SK-N-MC (cell line): Measurements from ENCODE around the gene PDLIM7.
A peak's percentile ranks its signal among the peaks of the same experiment; 100 is the strongest.

Experiments used
- DNase-seq: peaks from one replicate; pipeline ENCODE4 v3.0.0-alpha.2; 2011; ENCODE audit warnings: low read depth, low spot score
- H3K27ac ChIP-seq: fragments of 200-600 bp; sonication (generic); 2 replicates; pipeline ENCODE4 v1.5.1; 2016; ENCODE audit warnings: mixed run types
- H3K36me3 ChIP-seq: fragments of 200-600 bp; sonication (generic); 2 replicates; pipeline ENCODE4 v1.6.1; 2017; ENCODE audit warnings: antibody characterized with exemption, low read length, mixed read lengths; ENCODE audit not compliant: insufficient read depth
- H3K4me3 ChIP-seq: fragments of 200-600 bp; sonication (generic); 2 replicates; pipeline ENCODE4 v1.5.1; 2016
- H3K9ac ChIP-seq: fragments of 200-600 bp; sonication (generic); 2 replicates; pipeline ENCODE4 v1.8.0; 2017; ENCODE audit warnings: mixed run types, mixed read lengths; ENCODE audit not compliant: insufficient read length
- H3K9me3 ChIP-seq: fragments of 200-600 bp; sonication (generic); 2 replicates; pipeline ENCODE4 v1.6.1; 2017; ENCODE audit warnings: low read depth, mild to moderate bottlenecking, antibody characterized with exemption, low read length, moderate library complexity, mixed read lengths
- EZH2 ChIP-seq: fragments of 200-600 bp; sonication (generic); IDR thresholded peaks from one replicate; pipeline ENCODE4 v1.6.1; 2017; ENCODE audit warnings: antibody characterized with exemption
- FOXP2 ChIP-seq: optimal IDR thresholded peaks from 2 replicates; pipeline ENCODE3; 2011; ENCODE audit warnings: mild to moderate bottlenecking, moderate library complexity; ENCODE audit not compliant: insufficient read depth; ENCODE audit errors: extremely low read length, control extremely low read depth
- POLR2AphosphoS5 ChIP-seq: IDR thresholded peaks from 2 replicates; pipeline ENCODE4 v1.6.1; 2012; ENCODE audit warnings: mild to moderate bottlenecking, low read depth, low read length, borderline replicate concordance

The PDLIM7 gene

GRCh38 chr5:177449140-177450061, 48.0 kb downstream of the PDLIM7 start:
- DNase-seq = no peak
- TF ChIP-seq FOXP2 (no peak), EZH2 (no peak), POLR2AphosphoS5 (no peak)
- Histone ChIP-seq H3K36me3 (no peaks in the 10 kb centered on the region), H3K9ac (no peak overlapping the region), H3K27ac (no peak overlapping the region), H3K9me3 (no peaks in the 10 kb centered on the region), H3K4me3 (no peak overlapping the region)

DNA sequence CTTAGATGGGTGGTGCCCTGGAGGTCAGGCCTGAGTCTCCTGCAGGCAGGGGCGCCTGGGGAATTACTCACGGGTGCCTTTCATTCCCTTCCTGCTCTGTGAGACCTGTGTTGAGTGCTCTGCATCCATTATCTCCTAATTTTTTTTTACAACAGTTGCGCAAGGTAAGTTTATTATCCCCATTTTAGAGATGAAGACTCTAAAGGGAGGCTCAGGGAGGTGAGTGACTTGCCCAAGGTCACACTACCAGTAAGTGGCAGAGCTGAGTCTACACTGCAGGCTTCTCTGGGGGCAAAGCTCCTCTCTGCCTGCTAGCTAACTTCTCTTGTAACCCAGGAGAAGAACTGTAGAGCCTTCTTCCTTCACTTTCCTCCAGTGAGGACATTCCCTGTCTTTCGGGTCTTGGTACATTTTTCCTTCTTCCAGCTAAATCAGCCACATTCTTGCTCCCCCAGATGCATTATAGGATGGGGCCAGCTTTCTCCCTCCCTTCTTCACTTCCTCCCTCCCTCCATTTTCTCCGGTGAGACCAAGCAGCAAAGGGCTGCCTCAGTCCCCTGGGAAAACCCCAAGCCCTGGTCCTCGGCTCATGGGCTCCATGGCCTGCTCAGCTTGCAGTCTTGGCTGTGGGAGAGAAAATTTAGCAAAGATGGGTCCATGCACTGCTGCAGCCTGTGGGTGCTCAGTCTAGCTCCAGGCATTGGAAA, 49.0 kb downstream of the PDLIM7 start:
- Histone ChIP-seq H3K4me3 (peak overlapping the region; percentile 59; the same call in 1 of the 2 replicates), H3K9ac (no peak overlapping the region)
- no peak for TF ChIP-seq POLR2AphosphoS5
- no peak for TF ChIP-seq EZH2
- no peak for TF ChIP-seq FOXP2

GRCh38 chr5:177447611-177448243, 49.7 kb downstream of the PDLIM7 start:
- H3K36me3 ChIP-seq = no peaks in the 10 kb centered on the region
- H3K4me3 ChIP-seq = peak overlapping the region; percentile 59
- no peak for DNase-seq
- no peak overlapping the region for H3K27ac ChIP-seq
- TF ChIP-seq FOXP2 = no peak
- TF ChIP-seq EZH2 = no peak
- 0 out of 2 replicates have a peak, but pooled peaks have one; percentile 4 for TF ChIP-seq POLR2AphosphoS5
- no peaks in the 10 kb centered on the region for H3K9me3 ChIP-seq
- H3K9ac ChIP-seq = no peak overlapping the region

More for the DNA sequence above, 49.0 kb downstream of the PDLIM7 start:
- no peak for DNase-seq
- H3K9me3 ChIP-seq = no peaks in the 10 kb centered on the region
- peak overlapping the region; percentile 6; the same call in 1 of the 2 replicates for H3K27ac ChIP-seq
- H3K36me3 ChIP-seq = no peaks in the 10 kb centered on the region

- no peak for DNase-seq
- TF ChIP-seq EZH2 = no peak
- TF ChIP-seq FOXP2 = no peak
- no peak; the same call in 1 of the 2 replicates for TF ChIP-seq POLR2AphosphoS5
- peak overlapping the region; percentile 70 for H3K9ac ChIP-seq
- H3K9me3 ChIP-seq = no peaks in the 10 kb centered on the region
- no peak overlapping the region for H3K27ac ChIP-seq
- H3K4me3 ChIP-seq = peak overlapping the region; percentile 88
- H3K36me3 ChIP-seq = no peaks in the 10 kb centered on the region
These were observed 50.3 kb downstream of the PDLIM7 start for GRCh38 chr5:177447066-177447610.

DNA sequence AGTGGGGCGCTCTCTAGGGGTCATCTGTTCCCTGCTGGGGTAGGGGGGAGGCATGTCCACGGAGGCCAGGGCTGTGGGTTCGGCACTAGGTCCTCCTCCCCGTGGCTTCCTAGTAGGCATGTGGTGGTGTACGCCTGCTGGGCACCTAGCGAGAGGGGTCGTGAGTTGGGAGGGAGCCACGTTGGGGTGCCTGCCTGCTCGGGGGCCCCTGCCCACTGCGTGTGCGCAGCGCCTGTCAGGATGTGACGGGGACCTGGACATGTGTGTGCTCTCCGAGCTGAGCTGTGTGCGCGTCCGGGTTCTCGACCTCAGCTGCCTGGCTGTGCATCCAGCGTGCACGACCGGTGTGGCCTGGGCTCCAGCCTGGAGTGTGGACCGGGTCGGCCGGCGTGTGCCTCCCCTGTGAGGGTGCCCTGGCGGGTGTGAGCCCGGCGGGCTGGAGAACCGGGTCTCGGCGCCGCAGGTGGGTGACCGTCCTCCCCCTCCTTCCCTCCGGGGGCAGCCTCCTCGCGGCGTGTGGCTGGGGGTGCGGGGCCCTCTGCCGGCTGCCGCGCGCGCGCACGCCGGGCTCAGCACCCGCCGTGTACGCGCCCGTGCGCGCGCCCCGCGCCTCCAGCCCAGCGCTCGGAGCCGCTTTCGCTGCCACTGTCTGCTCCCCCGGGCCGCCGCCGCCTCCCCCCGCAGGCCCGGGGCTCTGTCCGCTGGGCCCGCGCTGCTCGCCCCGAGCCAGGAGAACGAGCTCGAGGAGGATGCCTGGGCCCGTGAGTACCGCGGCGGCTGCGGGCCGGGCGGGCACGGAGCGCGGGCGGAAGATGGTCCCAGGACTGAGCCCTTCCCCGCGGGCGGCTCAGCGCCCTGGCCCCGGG, 51.0 kb downstream of the PDLIM7 start, which contains the start of gene PRR7:
PRR7 (plus strand) TSS at position 615 of the 866 bp plus-strand sequence. CDS start 8,254 bp downstream, outside the sequence.
- DNase-seq = no peak
- Histone ChIP-seq H3K27ac (no peak within 1 kb of the TSS), H3K9me3 (no peaks in the 10 kb centered on the region), H3K4me3 (peak within 1 kb of the TSS; percentile 88), H3K9ac (peak within 1 kb of the TSS; percentile 70), H3K36me3 (no peaks in the 10 kb centered on the region)
- TF ChIP-seq FOXP2 (no peak), POLR2AphosphoS5 (peak; percentile 41; the same call in 1 of the 2 replicates)

DNA sequence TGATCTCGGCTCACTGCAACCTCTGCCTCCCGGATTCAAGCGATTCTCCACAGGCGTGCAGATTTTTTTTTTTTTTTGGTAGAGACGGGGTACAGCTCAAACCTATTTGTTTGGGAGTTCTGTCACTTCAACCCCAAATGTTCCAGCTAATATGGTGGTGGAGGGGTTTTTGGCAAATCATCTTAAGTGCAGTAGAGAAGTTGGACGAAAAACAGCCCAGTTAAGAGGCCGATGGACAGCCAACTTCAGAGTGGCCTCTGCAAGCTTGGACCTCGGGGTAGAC, 51.5 kb downstream of the PDLIM7 start:
- no peak overlapping the region for H3K9ac ChIP-seq
- DNase-seq = no peak
- H3K4me3 ChIP-seq = peak overlapping the region; percentile 88
- H3K36me3 ChIP-seq = no peaks in the 10 kb centered on the region
- TF ChIP-seq FOXP2 (no peak), EZH2 (no peak), POLR2AphosphoS5 (no peak)
- H3K9me3 ChIP-seq = no peaks in the 10 kb centered on the region
- H3K27ac ChIP-seq = no peak overlapping the region
